Endothelial cell of umbilical vein (primary cell): ENCODE measurements around the gene MPIG6B. TPM values are rescaled to one million over a fixed set of nuclear protein-coding genes. Genes with fewer than 3 reads are reported as not detected.

Experiments
- BruUV-seq: library from RNA; stranded (reverse); fragments of 400-500 nt; replicated peaks from 2 replicates; lab custom pipeline; 2021; lab: Mats Ljungman, UMichigan
- CTCF ChIA-PET: fragments of 300-600, 350-600 bp; sonication (Branson Sonifier 250); formaldehyde crosslinking; loops from one replicate; lab custom pipeline; 2021; ENCODE audit warnings: antibody characterized with exemption, inconsistent platforms; lab: Charles Lee
- POLR2A ChIA-PET: fragments of 300-600, 350-600 bp; sonication (Branson Sonifier 250); formaldehyde crosslinking; loops from one replicate; lab custom pipeline; 2021; ENCODE audit warnings: antibody characterized with exemption, inconsistent platforms; lab: Charles Lee
- DNase-seq: peaks from one replicate; pipeline ENCODE4 v3.0.0-alpha.2; 2011; ENCODE audit warnings: low read depth, low spot score
- FAIRE-seq: peaks from 2 replicates; lab custom pipeline; 2011; peaks lifted over from hg19 to GRCh38; lab: Jason Lieb, UNC
- H2AFZ ChIP-seq: 2 replicates; pipeline ENCODE4 v1.6.0; 2012; ENCODE audit warnings: low read depth, low read length, control low read depth, inconsistent platforms
- H3K27ac ChIP-seq: 2 replicates; pipeline ENCODE4 v1.5.1; 2011; ENCODE audit warnings: low read depth, mild to moderate bottlenecking, control low read depth, low read length, moderate library complexity; ENCODE audit not compliant: insufficient read depth
- H3K27me3 ChIP-seq, 2 experiments: 2 replicates each; pipeline versions ENCODE4 v1.6.0 to v1.6.1; 2011; ENCODE audit warnings: low read length in 2 of 2, mixed read lengths in 1 of 2; ENCODE audit not compliant: control insufficient read depth in 2 of 2, insufficient read depth in 2 of 2
- H3K36me3 ChIP-seq, 2 experiments: 2 replicates in 1 of 2; 3 replicates in 1 of 2; pipeline ENCODE4 v1.5.1; 2011; ENCODE audit warnings: low read length in 2 of 2, mild to moderate bottlenecking in 1 of 2, moderate library complexity in 1 of 2; ENCODE audit not compliant: control insufficient read depth in 2 of 2, insufficient read depth in 2 of 2; ENCODE audit errors: extremely low read depth in 1 of 2
- H3K4me1 ChIP-seq: 3 replicates; pipeline ENCODE4 v1.5.1; 2011; ENCODE audit warnings: mild to moderate bottlenecking, low read length; ENCODE audit not compliant: control insufficient read depth, insufficient read depth; ENCODE audit errors: extremely low read depth
- H3K4me2 ChIP-seq: 2 replicates; pipeline ENCODE4 v1.6.1; 2011; ENCODE audit warnings: low read length, control low read depth, mixed read lengths; ENCODE audit not compliant: insufficient read depth
- H3K4me3 ChIP-seq, 3 experiments: fragments of 200-600 bp in 1 of 3; sonication (generic), shearing (Covaris generic) in 1 of 3; replicated peaks in 1 of 3; 2 replicates each; pipeline ENCODE4 v1.5.1; 2011 to 2016; ENCODE audit warnings: control low read depth in 3 of 3, low read length in 3 of 3, mild to moderate bottlenecking in 2 of 3, inconsistent platforms in 1 of 3, low read depth in 1 of 3, moderate library complexity in 1 of 3; ENCODE audit not compliant: insufficient read depth in 1 of 3
- H3K79me2 ChIP-seq: 2 replicates; pipeline ENCODE4 v1.6.0; 2012; ENCODE audit warnings: low read length, inconsistent platforms; ENCODE audit not compliant: control insufficient read depth, insufficient read depth
- H3K9ac ChIP-seq: replicated peaks from 2 replicates; pipeline ENCODE3; 2011; ENCODE audit warnings: low read length, control low read depth; ENCODE audit not compliant: insufficient read depth; ENCODE audit errors: extremely low read depth
- H3K9me1 ChIP-seq: replicated peaks from 3 replicates; pipeline ENCODE4 v1.6.0; 2011; ENCODE audit warnings: mild to moderate bottlenecking, low read length; ENCODE audit not compliant: control insufficient read depth, insufficient read depth; ENCODE audit errors: extremely low read depth
- H3K9me3 ChIP-seq: replicated peaks from 2 replicates; pipeline ENCODE4 v1.5.1; 2012; ENCODE audit warnings: low read length, inconsistent platforms; ENCODE audit not compliant: control insufficient read depth, insufficient read depth
- H4K20me1 ChIP-seq: replicated peaks from 2 replicates; pipeline ENCODE3; 2011; ENCODE audit warnings: mild to moderate bottlenecking, low read length; ENCODE audit not compliant: control insufficient read depth, insufficient read depth; ENCODE audit errors: extremely low read depth
- FOS ChIP-seq: IDR thresholded peaks from 2 replicates; pipeline ENCODE4 v1.6.1; 2011; ENCODE audit warnings: mild to moderate bottlenecking, low read length, moderate library complexity, borderline replicate concordance; ENCODE audit not compliant: insufficient read depth
- MYC ChIP-seq: IDR thresholded peaks from one replicate; pipeline ENCODE4 v1.6.1; 2011; ENCODE audit warnings: mild to moderate bottlenecking, low read depth, low read length
- POLR2A ChIP-seq: IDR thresholded peaks from 2 replicates; pipeline ENCODE4 v1.6.1; 2012; ENCODE audit warnings: low read depth, mild to moderate bottlenecking, control low read depth, low read length
- POLR2AphosphoS5 ChIP-seq: IDR thresholded peaks from 2 replicates; pipeline ENCODE4 v1.6.1; 2012; ENCODE audit warnings: low read depth, mild to moderate bottlenecking, control low read depth, low read length, moderate library complexity; ENCODE audit not compliant: insufficient read depth
- dilution Hi-C: fragments of 300-500 bp; cut with MboI; formaldehyde crosslinking; loops from one replicate; pipeline ENCODE4 v1.15.0; 2019; ENCODE audit warnings: low sequenced_read_pairs; ENCODE audit not compliant: extremely low pct_ligation_motif_present
- intact Hi-C: fragments of 100-400 bp; cut with micrococcal nuclease; formaldehyde crosslinking; loops from one replicate; pipeline ENCODE4 v1.10.0; 2022
- polyA plus RNA-seq, 4 experiments: library from polyadenylated mRNA; depleted of rRNA in 3 of 4; stranded (reverse) in 3 of 4; unstranded in 1 of 4; fragments of >200 nt; gene quantifications; 2 replicates each; pipeline versions ENCODE4 v1.2.1 to v1.2.3, GENCODE V29; 2011 to 2012; ENCODE audit warnings: missing spikeins in 1 of 4
- total RNA-seq: library from RNA; stranded (reverse); gene quantifications from 2 replicates; pipeline ENCODE4 v1.2.3, GENCODE V29; 2021

The MPIG6B gene
- total and polyA plus RNA-seq, 2 donors (not counting 3 experiments of a cell fraction or from before 2014, with no cell fraction given), result not detected

- Histone ChIP-seq H3K27me3 (no peaks in the 10 kb centered on the region), H3K9me3 (no peaks in the 10 kb centered on the region), H3K36me3 (no peaks in the 10 kb centered on the region), H3K4me1 (peaks cover 8% of the 10 kb centered on the region), H2AFZ (no peak within 1 kb of the TSS), H4K20me1 (no peaks in the 10 kb centered on the region), H3K79me2 (no peaks in the 10 kb centered on the region), H3K4me3 (no peak within 1 kb of the TSS), H3K9ac (no peak within 1 kb of the TSS), H3K27ac (no peak within 1 kb of the TSS), H3K9me1 (no peaks in the 10 kb centered on the region), H3K4me2 (no peak within 1 kb of the TSS)
- ChIA-PET CTCF (interaction anchor here (1.5 to 3.0 kb wide), 4 partner anchors 8 to 115 kb away, joined by 4 to 9 read pairs (median 7); partner anchors contain the start of genes ABHD16A and MPIG6B), POLR2A (interaction anchor here (2.0 kb wide), 1 partner anchor 9 kb away, joined by 10 read pairs; no protein-coding TSS in a partner anchor)
- no peak for FAIRE-seq
- no TSS peak for BruUV-seq
- dilution Hi-C loops (no loop called here), intact Hi-C loops (no loop called here)
- DNase-seq, result no peak
- TF ChIP-seq FOS, result no peak
- no peak for TF ChIP-seq MYC
- TF ChIP-seq POLR2AphosphoS5, result no peak
Observed at GRCh38 chr6:31715022-31715958, 7.9 kb upstream of the MPIG6B start, which contains the start of gene LY6G6D. Gene LY6G6D (plus strand): TSS chr6:31715348. CDS start chr6:31715356, 8 bp downstream.

- no peak for TF ChIP-seq POLR2A
- no peak for TF ChIP-seq MYC
- Histone ChIP-seq H3K27ac (no peak overlapping the region), H2AFZ (no peak overlapping the region), H3K4me1 (no peaks in the 10 kb centered on the region), H3K9me1 (no peaks in the 10 kb centered on the region), H3K79me2 (no peaks in the 10 kb centered on the region), H3K9ac (no peak overlapping the region), H3K4me3 (no peak overlapping the region), H3K9me3 (no peaks in the 10 kb centered on the region), H3K4me2 (no peak overlapping the region), H3K36me3 (no peaks in the 10 kb centered on the region), H3K27me3 (peaks cover 0 to 2% of the 10 kb centered on the region in 2 experiments), H4K20me1 (no peaks in the 10 kb centered on the region)
- no TSS peak for BruUV-seq
- dilution Hi-C loops, result no loop called here
- ChIA-PET CTCF (no interaction called here), POLR2A (no interaction called here)
- intact Hi-C loops, result no loop called here
- DNase-seq (no peak), FAIRE-seq (no peak)
Observed at GRCh38 chr6:31717499-31718222, 5.5 kb upstream of the MPIG6B start.
